Measurements from ENCODE around the gene STAT1. TPM values are rescaled to one million over a fixed set of nuclear protein-coding genes. Genes with fewer than 3 reads are reported as not detected.
A peak's percentile ranks its signal among the peaks of the same experiment; 100 is the strongest.

The STAT1 gene
- total and polyA plus RNA-seq, 9 of the 15 experiments (the other 6 are each of a cell fraction or from before 2014, with no cell fraction given): 8.7 to 34.4 (median 26.8) TPM

DNA sequence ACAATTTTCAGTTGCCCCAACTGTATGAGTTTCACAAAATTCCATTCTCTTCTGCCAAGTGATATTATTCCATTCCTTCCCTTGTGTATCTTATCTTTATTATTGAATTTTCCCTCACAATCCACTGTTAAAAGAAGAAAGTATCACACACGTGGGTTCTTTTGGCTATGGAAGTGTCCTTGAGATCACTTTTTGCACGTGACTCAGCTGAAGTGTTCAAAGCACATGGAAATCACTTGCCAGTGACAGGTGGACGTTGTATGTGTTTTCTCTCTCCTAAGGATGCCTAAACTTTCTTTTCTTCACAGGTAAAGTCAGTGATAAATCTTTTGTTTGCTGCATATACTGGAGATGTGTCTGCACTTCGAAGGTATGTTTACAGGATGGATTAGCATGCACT, 60.7 kb downstream of the STAT1 start:
- in situ Hi-C loops (cut with MboI): no loop called here
- H3K79me2 ChIP-seq (ENCODE audit: control insufficient read depth, insufficient read depth, low read length): no peaks in the 10 kb centered on the region
- no peaks in the 10 kb centered on the region for H3K27me3 ChIP-seq (ENCODE audit: control insufficient read depth in 2 of 2, insufficient read depth in 2 of 2, low read length in 2 of 2)
- H3K9me1 ChIP-seq (ENCODE audit: control insufficient read depth, insufficient read depth, low read length): no peaks in the 10 kb centered on the region
- ChIA-PET POLR2A (no interaction called here), CTCF (ENCODE audit: low intra/inter-chr PET ratio) (no interaction called here)
- WGBS (ENCODE audit: insufficient coverage, low coverage, missing lambda C conversion rate): 3% methylated on average over 4 of the region's 4 CpGs
- H3K9me3 ChIP-seq (replicated peaks; ENCODE audit: control insufficient read depth, insufficient read depth, low read depth, low read length): no peaks in the 10 kb centered on the region
- intact Hi-C loops (cut with micrococcal nuclease): no loop called here
- no peak for DNase-seq (ENCODE audit: extremely low read depth in 1 of 4, low spot score in 3 of 4)
- no peaks in the 10 kb centered on the region for H3K36me3 ChIP-seq (ENCODE audit: control insufficient read depth, insufficient read depth, low read length)
- no peak overlapping the region for H3K4me3 ChIP-seq
- BruUV-seq (replicated peaks): no TSS peak
- FAIRE-seq: no peak
- H2AFZ ChIP-seq (ENCODE audit: low read depth, low read length): no peak overlapping the region
- TF ChIP-seq, protein P1, sequence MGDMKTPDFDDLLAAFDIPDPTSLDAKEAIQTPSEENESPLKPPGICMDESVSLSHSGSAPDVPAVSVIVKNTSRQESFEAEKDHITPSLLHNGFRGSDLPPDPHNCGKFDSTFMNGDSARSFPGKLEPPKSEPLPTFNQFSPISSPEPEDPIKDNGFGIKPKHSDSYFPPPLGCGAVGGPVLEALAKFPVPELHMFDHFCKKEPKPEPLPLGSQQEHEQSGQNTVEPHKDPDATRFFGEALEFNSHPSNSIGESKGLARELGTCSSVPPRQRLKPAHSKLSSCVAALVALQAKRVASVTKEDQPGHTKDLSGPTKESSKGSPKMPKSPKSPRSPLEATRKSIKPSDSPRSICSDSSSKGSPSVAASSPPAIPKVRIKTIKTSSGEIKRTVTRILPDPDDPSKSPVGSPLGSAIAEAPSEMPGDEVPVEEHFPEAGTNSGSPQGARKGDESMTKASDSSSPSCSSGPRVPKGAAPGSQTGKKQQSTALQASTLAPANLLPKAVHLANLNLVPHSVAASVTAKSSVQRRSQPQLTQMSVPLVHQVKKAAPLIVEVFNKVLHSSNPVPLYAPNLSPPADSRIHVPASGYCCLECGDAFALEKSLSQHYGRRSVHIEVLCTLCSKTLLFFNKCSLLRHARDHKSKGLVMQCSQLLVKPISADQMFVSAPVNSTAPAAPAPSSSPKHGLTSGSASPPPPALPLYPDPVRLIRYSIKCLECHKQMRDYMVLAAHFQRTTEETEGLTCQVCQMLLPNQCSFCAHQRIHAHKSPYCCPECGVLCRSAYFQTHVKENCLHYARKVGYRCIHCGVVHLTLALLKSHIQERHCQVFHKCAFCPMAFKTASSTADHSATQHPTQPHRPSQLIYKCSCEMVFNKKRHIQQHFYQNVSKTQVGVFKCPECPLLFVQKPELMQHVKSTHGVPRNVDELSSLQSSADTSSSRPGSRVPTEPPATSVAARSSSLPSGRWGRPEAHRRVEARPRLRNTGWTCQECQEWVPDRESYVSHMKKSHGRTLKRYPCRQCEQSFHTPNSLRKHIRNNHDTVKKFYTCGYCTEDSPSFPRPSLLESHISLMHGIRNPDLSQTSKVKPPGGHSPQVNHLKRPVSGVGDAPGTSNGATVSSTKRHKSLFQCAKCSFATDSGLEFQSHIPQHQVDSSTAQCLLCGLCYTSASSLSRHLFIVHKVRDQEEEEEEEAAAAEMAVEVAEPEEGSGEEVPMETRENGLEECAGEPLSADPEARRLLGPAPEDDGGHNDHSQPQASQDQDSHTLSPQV (IDR thresholded peaks at IDR 0.05): no peak
- TF ChIP-seq KLF16 (IDR thresholded peaks at IDR 0.05) (no peak), L3MBTL2 (IDR thresholded peaks at IDR 0.05) (0 out of 2 replicates have a peak, but pooled peaks have one; percentile 16), PTTG1 (tag; IDR thresholded peaks at IDR 0.05; ENCODE audit: low read depth) (no peak), ZNF76 (CRISPR knock-in tag; IDR thresholded peaks at IDR 0.05; ENCODE audit: borderline replicate concordance) (no peak)
- H3K4me2 ChIP-seq (ENCODE audit: insufficient read depth, low read length): no peak overlapping the region
- no peak overlapping the region for H3K27ac ChIP-seq (ENCODE audit: extremely low read depth, low read depth, low read length)
- ATAC-seq: no peak
- no peak overlapping the region for H3K9ac ChIP-seq (ENCODE audit: insufficient read depth in 1 of 2, low read depth in 2 of 2, low read length in 2 of 2)
- no peaks in the 10 kb centered on the region for H3K4me1 ChIP-seq (replicated peaks in 1 of 2; ENCODE audit: control insufficient read depth in 2 of 2, insufficient read depth in 2 of 2, low read length in 2 of 2)
- no peaks in the 10 kb centered on the region for H4K20me1 ChIP-seq (replicated peaks; ENCODE audit: control insufficient read depth, insufficient read depth, low read length)

Data from K562 (cell line).